SK-N-SH treated with all-trans-retinoic acid at 6 μM for 48 hours (cell line): ENCODE results near the gene CRTAP.

Experiments used
- ATAC-seq: fragments of 200-7000 bp; cut with Tn5 transposase; 3 replicates; pipeline ENCODE4 v1.9.1; 2020; ENCODE audit warnings: mild to moderate bottlenecking, moderate library complexity
- ARNTL ChIP-seq: fragments of 450-650 bp; formaldehyde crosslinking; IDR thresholded peaks from 2 replicates; pipeline ENCODE4 v1.5.0; 2020; ENCODE audit warnings: low read depth, mild to moderate bottlenecking, moderate library complexity, borderline replicate concordance
- BACH2 ChIP-seq: fragments of 250-450 bp; sonication (Bioruptor Pico); IDR thresholded peaks from 2 replicates; pipeline ENCODE4 v1.9.0; 2021; ENCODE audit warnings: mild to moderate bottlenecking, borderline replicate concordance
- CSDC2 ChIP-seq: fragments of 250-450 bp; sonication (Bioruptor Pico); IDR thresholded peaks from 2 replicates; pipeline ENCODE4 v1.5.0; 2020; ENCODE audit warnings: mild to moderate bottlenecking, moderate library complexity
- GLIS3 ChIP-seq: fragments of 250-450 bp; sonication (Bioruptor Pico); IDR thresholded peaks from 2 replicates; pipeline ENCODE4 v1.5.0; 2020; ENCODE audit warnings: mild to moderate bottlenecking, moderate library complexity
- ISL1 ChIP-seq: fragments of 250-450 bp; sonication (Bioruptor Pico); IDR thresholded peaks from 2 replicates; pipeline ENCODE4 v2.1.2; 2022; ENCODE audit warnings: mild to moderate bottlenecking, moderate library complexity
- OSR1 ChIP-seq: fragments of 250-450 bp; sonication (Bioruptor Pico); IDR thresholded peaks from 2 replicates; pipeline ENCODE4 v1.8.0; 2022; ENCODE audit warnings: moderate library complexity, mild to moderate bottlenecking, inconsistent platforms
- POU6F1 ChIP-seq: fragments of 250-450 bp; sonication (Bioruptor Pico); IDR thresholded peaks from 2 replicates; pipeline ENCODE4 v1.8.0; 2021; ENCODE audit warnings: low read depth, mild to moderate bottlenecking, moderate library complexity, borderline replicate concordance
- PPARA ChIP-seq: fragments of 250-450 bp; sonication (Bioruptor Pico); IDR thresholded peaks from 2 replicates; pipeline ENCODE4 v1.5.0; 2020; ENCODE audit warnings: mild to moderate bottlenecking, borderline replicate concordance
- RARB ChIP-seq: fragments of 250-450 bp; sonication (Bioruptor Pico); IDR thresholded peaks from 2 replicates; pipeline ENCODE4 v1.8.0; 2021; ENCODE audit warnings: mild to moderate bottlenecking, moderate library complexity
- SNAI2 ChIP-seq: fragments of 250-450 bp; sonication (Bioruptor Pico); IDR thresholded peaks from 2 replicates; pipeline ENCODE4 v1.5.0; 2020; ENCODE audit warnings: mild to moderate bottlenecking, moderate library complexity
- TCF4 ChIP-seq: fragments of 250-450 bp; sonication (Bioruptor Pico); IDR thresholded peaks from 2 replicates; pipeline ENCODE4 v1.8.0; 2021; ENCODE audit warnings: mild to moderate bottlenecking, moderate library complexity, borderline replicate concordance
- TSHZ2 ChIP-seq: fragments of 250-450 bp; sonication (Bioruptor Pico); IDR thresholded peaks from 2 replicates; pipeline ENCODE4 v1.5.0; 2020; ENCODE audit warnings: mild to moderate bottlenecking, moderate library complexity
- ZFP3 ChIP-seq: fragments of 250-450 bp; sonication (Bioruptor Pico); IDR thresholded peaks from 2 replicates; pipeline ENCODE4 v1.5.0; 2020; ENCODE audit warnings: mild to moderate bottlenecking, moderate library complexity
- ZFP30 ChIP-seq: fragments of 450-650 bp; formaldehyde crosslinking; IDR thresholded peaks from 2 replicates; pipeline ENCODE4 v1.5.0; 2022; ENCODE audit warnings: mild to moderate bottlenecking, moderate library complexity
- ZNF70 ChIP-seq: fragments of 450-650 bp; formaldehyde crosslinking; IDR thresholded peaks from 2 replicates; pipeline ENCODE4 v1.5.0; 2020; ENCODE audit warnings: mild to moderate bottlenecking, moderate library complexity
- ZNF8 ChIP-seq: fragments of 450-650 bp; formaldehyde crosslinking; IDR thresholded peaks from 2 replicates; pipeline ENCODE4 v1.5.0; 2020; ENCODE audit warnings: mild to moderate bottlenecking, moderate library complexity
- TF ChIP-seq, protein P1 (sequence below): fragments of 250-450 bp; sonication (Bioruptor Pico); IDR thresholded peaks from 2 replicates; pipeline ENCODE4 v1.8.0; 2020; ENCODE audit warnings: mild to moderate bottlenecking, moderate library complexity, borderline replicate concordance
- TF ChIP-seq, protein P2 (sequence below): fragments of 250-450 bp; sonication (Bioruptor Pico); IDR thresholded peaks from 2 replicates; pipeline ENCODE4 v1.5.1; 2021; ENCODE audit warnings: mild to moderate bottlenecking, moderate library complexity

The CRTAP gene

GRCh38 chr3:33149342-33149741, 35.5 kb downstream of the CRTAP start (continued):
- TF ChIP-seq POU6F1 (CRISPR knock-in tag): no peak
- TF ChIP-seq ZFP30: no peak

GRCh38 chr3:33152363-33153360, 38.8 kb downstream of the CRTAP start:
- TF ChIP-seq BACH2: no peak
- TF ChIP-seq TSHZ2: no peak
- TF ChIP-seq ZNF70 (CRISPR knock-in tag): no peak
- TF ChIP-seq POU6F1 (CRISPR knock-in tag): no peak
- TF ChIP-seq, protein P1, sequence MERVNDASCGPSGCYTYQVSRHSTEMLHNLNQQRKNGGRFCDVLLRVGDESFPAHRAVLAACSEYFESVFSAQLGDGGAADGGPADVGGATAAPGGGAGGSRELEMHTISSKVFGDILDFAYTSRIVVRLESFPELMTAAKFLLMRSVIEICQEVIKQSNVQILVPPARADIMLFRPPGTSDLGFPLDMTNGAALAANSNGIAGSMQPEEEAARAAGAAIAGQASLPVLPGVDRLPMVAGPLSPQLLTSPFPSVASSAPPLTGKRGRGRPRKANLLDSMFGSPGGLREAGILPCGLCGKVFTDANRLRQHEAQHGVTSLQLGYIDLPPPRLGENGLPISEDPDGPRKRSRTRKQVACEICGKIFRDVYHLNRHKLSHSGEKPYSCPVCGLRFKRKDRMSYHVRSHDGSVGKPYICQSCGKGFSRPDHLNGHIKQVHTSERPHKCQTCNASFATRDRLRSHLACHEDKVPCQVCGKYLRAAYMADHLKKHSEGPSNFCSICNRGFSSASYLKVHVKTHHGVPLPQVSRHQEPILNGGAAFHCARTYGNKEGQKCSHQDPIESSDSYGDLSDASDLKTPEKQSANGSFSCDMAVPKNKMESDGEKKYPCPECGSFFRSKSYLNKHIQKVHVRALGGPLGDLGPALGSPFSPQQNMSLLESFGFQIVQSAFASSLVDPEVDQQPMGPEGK (CRISPR knock-in tag): no peak
- no peak for TF ChIP-seq PPARA (CRISPR knock-in tag)
- no peak for TF ChIP-seq TCF4 (CRISPR knock-in tag)
- TF ChIP-seq ZFP30: no peak
- no peak for TF ChIP-seq CSDC2
- no peak for TF ChIP-seq SNAI2
- ATAC-seq: no peak

DNA sequence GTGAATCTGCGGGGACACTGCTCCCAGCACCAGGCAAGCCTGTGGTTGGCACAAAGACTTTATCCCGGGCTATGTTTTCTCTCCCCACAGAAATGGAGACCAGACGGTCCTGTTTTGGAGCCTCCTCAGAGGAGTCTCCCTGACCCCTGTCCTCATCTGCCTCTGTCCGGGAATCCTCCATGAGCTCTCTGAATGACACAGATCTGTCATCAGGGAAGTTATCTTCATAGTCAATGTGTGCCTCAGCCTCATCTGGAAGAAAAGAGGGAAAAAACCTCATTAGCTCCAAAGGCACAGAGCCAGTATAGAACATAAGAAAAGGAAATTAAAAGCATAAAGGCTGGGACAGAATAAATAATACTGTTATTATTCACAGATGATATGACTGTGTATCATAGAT, 40.0 kb downstream of the CRTAP start:
- ATAC-seq: no peak
- TF ChIP-seq SNAI2: no peak
- TF ChIP-seq ZFP3: no peak
- no peak for TF ChIP-seq TCF4 (CRISPR knock-in tag)
- TF ChIP-seq GLIS3 (CRISPR knock-in tag): no peak
- TF ChIP-seq, all 23 proteins: peak for 0

DNA sequence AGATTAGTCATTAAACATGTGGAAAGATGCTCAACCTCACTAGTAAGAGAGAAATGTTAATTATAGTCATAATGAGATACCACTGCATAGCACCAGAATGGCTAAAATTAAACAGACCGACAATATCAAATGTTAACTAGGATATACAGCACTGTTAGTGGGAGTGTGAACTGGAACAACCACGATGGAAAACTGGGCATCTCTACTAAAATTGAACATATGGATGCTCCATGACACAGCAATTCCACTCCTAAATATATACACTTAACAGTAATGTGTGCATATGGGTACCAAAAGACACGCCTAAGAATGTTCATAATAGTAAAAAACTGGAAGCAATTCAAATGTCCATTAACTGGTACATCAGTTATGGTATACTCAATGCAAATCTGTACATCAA, 41.5 kb downstream of the CRTAP start:
- ATAC-seq: no peak
- no peak for TF ChIP-seq RARB (CRISPR knock-in tag)
- no peak for TF ChIP-seq PPARA (CRISPR knock-in tag)
- TF ChIP-seq ARNTL (CRISPR knock-in tag): no peak
- TF ChIP-seq POU6F1 (CRISPR knock-in tag): no peak
- no peak for TF ChIP-seq SNAI2
- TF ChIP-seq ZFP30: no peak
- TF ChIP-seq ZNF8 (CRISPR knock-in tag): no peak
- TF ChIP-seq OSR1 (CRISPR knock-in tag): no peak
- no peak; the same call in 1 of the 2 replicates for TF ChIP-seq ISL1 (CRISPR knock-in tag)
- TF ChIP-seq, protein P2, sequence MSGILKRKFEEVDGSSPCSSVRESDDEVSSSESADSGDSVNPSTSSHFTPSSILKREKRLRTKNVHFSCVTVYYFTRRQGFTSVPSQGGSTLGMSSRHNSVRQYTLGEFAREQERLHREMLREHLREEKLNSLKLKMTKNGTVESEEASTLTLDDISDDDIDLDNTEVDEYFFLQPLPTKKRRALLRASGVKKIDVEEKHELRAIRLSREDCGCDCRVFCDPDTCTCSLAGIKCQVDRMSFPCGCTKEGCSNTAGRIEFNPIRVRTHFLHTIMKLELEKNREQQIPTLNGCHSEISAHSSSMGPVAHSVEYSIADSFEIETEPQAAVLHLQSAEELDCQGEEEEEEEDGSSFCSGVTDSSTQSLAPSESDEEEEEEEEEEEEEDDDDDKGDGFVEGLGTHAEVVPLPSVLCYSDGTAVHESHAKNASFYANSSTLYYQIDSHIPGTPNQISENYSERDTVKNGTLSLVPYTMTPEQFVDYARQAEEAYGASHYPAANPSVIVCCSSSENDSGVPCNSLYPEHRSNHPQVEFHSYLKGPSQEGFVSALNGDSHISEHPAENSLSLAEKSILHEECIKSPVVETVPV (CRISPR knock-in tag): no peak
- TF ChIP-seq, protein P1 (CRISPR knock-in tag): no peak
- TF ChIP-seq GLIS3 (CRISPR knock-in tag): no peak
